ENCODE data around the gene CFAP299.

DNA sequence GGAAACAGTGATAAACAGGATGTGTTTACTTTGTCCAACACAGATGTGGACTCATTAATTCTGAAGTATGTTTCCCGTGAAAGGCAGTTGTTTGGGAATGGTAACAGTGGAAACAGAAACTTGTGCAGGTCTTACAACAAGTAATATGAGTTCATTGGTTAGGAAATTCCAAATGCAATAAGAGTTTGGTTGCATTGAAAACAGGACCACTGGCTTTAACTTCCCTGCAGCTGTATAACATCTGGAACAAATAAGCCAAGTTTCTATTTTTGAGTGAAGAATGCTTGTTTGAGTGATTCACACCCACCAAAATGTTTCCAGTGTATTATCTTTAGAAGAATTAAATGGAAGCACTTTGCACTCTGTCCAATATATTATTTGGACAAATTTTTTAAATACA is 612.6 kb downstream of the CFAP299 start:
- TF ChIP-seq, protein P1, sequence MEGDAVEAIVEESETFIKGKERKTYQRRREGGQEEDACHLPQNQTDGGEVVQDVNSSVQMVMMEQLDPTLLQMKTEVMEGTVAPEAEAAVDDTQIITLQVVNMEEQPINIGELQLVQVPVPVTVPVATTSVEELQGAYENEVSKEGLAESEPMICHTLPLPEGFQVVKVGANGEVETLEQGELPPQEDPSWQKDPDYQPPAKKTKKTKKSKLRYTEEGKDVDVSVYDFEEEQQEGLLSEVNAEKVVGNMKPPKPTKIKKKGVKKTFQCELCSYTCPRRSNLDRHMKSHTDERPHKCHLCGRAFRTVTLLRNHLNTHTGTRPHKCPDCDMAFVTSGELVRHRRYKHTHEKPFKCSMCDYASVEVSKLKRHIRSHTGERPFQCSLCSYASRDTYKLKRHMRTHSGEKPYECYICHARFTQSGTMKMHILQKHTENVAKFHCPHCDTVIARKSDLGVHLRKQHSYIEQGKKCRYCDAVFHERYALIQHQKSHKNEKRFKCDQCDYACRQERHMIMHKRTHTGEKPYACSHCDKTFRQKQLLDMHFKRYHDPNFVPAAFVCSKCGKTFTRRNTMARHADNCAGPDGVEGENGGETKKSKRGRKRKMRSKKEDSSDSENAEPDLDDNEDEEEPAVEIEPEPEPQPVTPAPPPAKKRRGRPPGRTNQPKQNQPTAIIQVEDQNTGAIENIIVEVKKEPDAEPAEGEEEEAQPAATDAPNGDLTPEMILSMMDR (conservative IDR thresholded peaks at IDR 0.05; ENCODE audit: low read length): no peak
- TF ChIP-seq EZH2phosphoT487 (IDR thresholded peaks at IDR 0.05; ENCODE audit: borderline replicate concordance): no peak

All from Loucy (cell line).